GM23338 (cell line): ENCODE data around the gene P2RY4. TPM values are rescaled to one million over a fixed set of nuclear protein-coding genes. Genes with fewer than 3 reads are reported as not detected.

Source experiments
- polyA plus RNA-seq: library from polyadenylated mRNA; unstranded; fragments of >200 nt; fragmentation: Nextera tagmentation; extraction: Ambion mirVana; gene quantifications from 2 replicates; pipeline ENCODE4 v1.2.1, GENCODE V29; 2016
- small RNA-seq: library from RNA; depleted of rRNA; stranded (forward); fragments of <200 nt; gene quantifications from one replicate; pipeline ENCODE3, GENCODE V24; 2014; ENCODE audit warnings: low replicate concordance
- total RNA-seq: library from RNA; depleted of rRNA; stranded (reverse); fragments of >200 nt; shearing (Covaris generic); gene quantifications from 2 replicates; pipeline ENCODE4 v1.2.3, GENCODE V29; 2014; rRNA removed

The P2RY4 gene
- total and polyA plus RNA-seq, 2 experiments from 2014 or later: 0.73 TPM; not detected in 1

Small RNAs within 50 kb of the gene (small RNA-seq; reads per million reads assigned to genes)
- gene RNA5SP507: 1.2 reads per million, percentile 68 among the genes with 10 or more reads in this experiment

Other genes with a start within 250 kb of the P2RY4 start
- gene AWAT2, start 210.3 kb downstream of the P2RY4 start, total RNA-seq: not detected in 2 replicates
- gene AWAT2, start 210.3 kb downstream of the P2RY4 start, polyA plus RNA-seq: not detected in 2 replicates
- gene OTUD6A, start 197.7 kb downstream of the P2RY4 start, total RNA-seq: 0.17 TPM in 1 of 2 replicates, not detected in the other
- gene OTUD6A, start 197.7 kb downstream of the P2RY4 start, polyA plus RNA-seq: not detected in 2 replicates
- 33.4 and 38.5 TPM in 2 replicates for gene IGBP1, start 126.8 kb downstream of the P2RY4 start, total RNA-seq
- 35.2 and 36.8 TPM in 2 replicates for gene IGBP1, start 126.8 kb downstream of the P2RY4 start, polyA plus RNA-seq
- not detected in 2 replicates for gene DGAT2L6, start 82.7 kb downstream of the P2RY4 start, total RNA-seq
- gene DGAT2L6, start 82.7 kb downstream of the P2RY4 start, polyA plus RNA-seq: not detected in 2 replicates
- not detected in 2 replicates for gene AWAT1, start 25.5 kb downstream of the P2RY4 start, total RNA-seq
- not detected in 2 replicates for gene AWAT1, start 25.5 kb downstream of the P2RY4 start, polyA plus RNA-seq
- gene ARR3, start 8.1 kb upstream of the P2RY4 start, total RNA-seq: not detected in 2 replicates
- not detected in 2 replicates for gene ARR3, start 8.1 kb upstream of the P2RY4 start, polyA plus RNA-seq
- gene RAB41, start 22.0 kb upstream of the P2RY4 start, total RNA-seq: not detected in 2 replicates
- gene RAB41, start 22.0 kb upstream of the P2RY4 start, polyA plus RNA-seq: not detected in 2 replicates
- 30.2 and 33.5 TPM in 2 replicates for gene PDZD11, start 29.7 kb upstream of the P2RY4 start, total RNA-seq
- gene PDZD11, start 29.7 kb upstream of the P2RY4 start, polyA plus RNA-seq: 67.6 and 68.9 TPM in 2 replicates
- 27.6 and 30.6 TPM in 2 replicates for gene KIF4A, start 29.9 kb upstream of the P2RY4 start, total RNA-seq
- 18.7 and 21.5 TPM in 2 replicates for gene KIF4A, start 29.9 kb upstream of the P2RY4 start, polyA plus RNA-seq
- gene GDPD2, start 163.1 kb upstream of the P2RY4 start, total RNA-seq: 10.3 and 11.3 TPM in 2 replicates
- gene GDPD2, start 163.1 kb upstream of the P2RY4 start, polyA plus RNA-seq: 3.6 and 5.2 TPM in 2 replicates
- gene DLG3, start 184.6 kb upstream of the P2RY4 start, total RNA-seq: 54.2 and 61.8 TPM in 2 replicates
- gene DLG3, start 184.6 kb upstream of the P2RY4 start, polyA plus RNA-seq: 12.5 and 13.0 TPM in 2 replicates